PC-3 (cell line): Measurements from ENCODE around the gene TOMM7. TPM values are rescaled to one million over a fixed set of nuclear protein-coding genes. Genes with fewer than 3 reads are reported as not detected.

ENCODE experiments used
- ATAC-seq: fragments of 200-7000 bp; cut with Tn5 transposase; 2 replicates; pipeline ENCODE4 v1.9.1; 2020; ENCODE audit warnings: mild to moderate bottlenecking, moderate library complexity
- BruUV-seq: library from RNA; stranded (reverse); fragments of 400-500 nt; replicated peaks from 2 replicates; lab custom pipeline; 2021; lab: Mats Ljungman, UMichigan
- CTCF ChIA-PET: fragments of 300-600 bp; sonication (Branson Sonifier 250); formaldehyde crosslinking; loops from one replicate; lab custom pipeline; 2022; ENCODE audit warnings: antibody characterized with exemption; lab: Charles Lee
- POLR2A ChIA-PET: fragments of 300-600 bp; sonication (Branson Sonifier 250); formaldehyde crosslinking; loops from one replicate; lab custom pipeline; 2022; ENCODE audit warnings: antibody characterized with exemption; ENCODE audit not compliant: unreplicated experiment; lab: Charles Lee
- DNase-seq: peaks from one replicate; pipeline ENCODE4 v3.0.0-alpha.2; 2015
- H2AFZ ChIP-seq: fragments of 300-600 bp; sonication (generic); 2 replicates; pipeline ENCODE4 v1.6.0; 2016; ENCODE audit warnings: antibody characterized with exemption, low read length
- H3F3A ChIP-seq: fragments of 300-600 bp; sonication (generic); one replicate; pipeline ENCODE4 v1.6.0; 2017; ENCODE audit warnings: antibody characterized with exemption, low read length, control low read depth, mild to moderate bottlenecking; ENCODE audit not compliant: unreplicated experiment
- H3K27ac ChIP-seq: fragments of 300-600 bp; sonication (generic); 2 replicates; pipeline ENCODE4 v1.5.1; 2016; ENCODE audit warnings: mild to moderate bottlenecking, low read length
- H3K27me3 ChIP-seq: fragments of 300-600 bp; sonication (generic); 2 replicates; pipeline ENCODE4 v1.6.1; 2016; ENCODE audit warnings: low read length, mixed read lengths
- H3K36me3 ChIP-seq: fragments of 300-600 bp; sonication (generic); 2 replicates; pipeline ENCODE4 v1.6.1; 2016; ENCODE audit warnings: low read depth, mixed run types, low read length, mixed read lengths
- H3K4me1 ChIP-seq: fragments of 300-600 bp; sonication (generic); 2 replicates; pipeline ENCODE4 v1.5.1; 2016; ENCODE audit warnings: low read length; ENCODE audit not compliant: insufficient read depth
- H3K4me2 ChIP-seq: fragments of 300-600 bp; sonication (generic); 2 replicates; pipeline ENCODE4 v1.6.0; 2016; ENCODE audit warnings: low read length
- H3K4me3 ChIP-seq: fragments of 300-600 bp; sonication (generic); 2 replicates; pipeline ENCODE4 v1.5.1; 2016; ENCODE audit warnings: mild to moderate bottlenecking, low read length, mixed read lengths
- H3K79me2 ChIP-seq: fragments of 300-600 bp; sonication (generic); 2 replicates; pipeline ENCODE4 v1.6.1; 2017; ENCODE audit warnings: low read length, mixed read lengths
- H3K9ac ChIP-seq: fragments of 300-600 bp; sonication (generic); 2 replicates; pipeline ENCODE4 v1.6.0; 2016; ENCODE audit warnings: mild to moderate bottlenecking, low read length
- H3K9me2 ChIP-seq: fragments of 300-600 bp; sonication (generic); replicated peaks from 2 replicates; pipeline ENCODE4 v1.6.1; 2016; ENCODE audit warnings: mixed run types, low read length, mixed read lengths
- H3K9me3 ChIP-seq: fragments of 300-600 bp; sonication (generic); 2 replicates; pipeline ENCODE4 v1.6.1; 2016; ENCODE audit warnings: low read length, mixed read lengths
- H4K20me1 ChIP-seq: fragments of 300-600 bp; sonication (generic); 2 replicates; pipeline ENCODE4 v1.6.1; 2016; ENCODE audit warnings: low read length, mixed read lengths
- CTCF ChIP-seq: fragments of 300-600 bp; sonication (generic); conservative IDR thresholded peaks from 2 replicates; pipeline ENCODE4 v1.5.1; 2017; ENCODE audit warnings: antibody characterized with exemption, low read depth, mild to moderate bottlenecking, low read length
- EZH2 ChIP-seq: fragments of 300-600 bp; sonication (generic); IDR thresholded peaks from one replicate; pipeline ENCODE4 v1.6.1; 2017; ENCODE audit warnings: antibody characterized with exemption, mild to moderate bottlenecking, low read length; ENCODE audit not compliant: unreplicated experiment
- EZH2phosphoT487 ChIP-seq: fragments of 300-600 bp; sonication (generic); IDR thresholded peaks from 2 replicates; pipeline ENCODE4 v1.6.1; 2018; ENCODE audit warnings: mild to moderate bottlenecking, antibody characterized with exemption, low read length, borderline replicate concordance
- intact Hi-C: fragments of 100-400 bp; cut with micrococcal nuclease; formaldehyde crosslinking; loops from 2 replicates; pipeline ENCODE4 v1.9.0; 2023
- total RNA-seq: library from RNA; depleted of rRNA; stranded (reverse); fragments of >200 nt; gene quantifications from 2 replicates; pipeline ENCODE4 v1.2.3, GENCODE V29; 2014

TOMM7 gene
- total RNA-seq, 1 experiment from 2014 or later: 151 TPM

DNA sequence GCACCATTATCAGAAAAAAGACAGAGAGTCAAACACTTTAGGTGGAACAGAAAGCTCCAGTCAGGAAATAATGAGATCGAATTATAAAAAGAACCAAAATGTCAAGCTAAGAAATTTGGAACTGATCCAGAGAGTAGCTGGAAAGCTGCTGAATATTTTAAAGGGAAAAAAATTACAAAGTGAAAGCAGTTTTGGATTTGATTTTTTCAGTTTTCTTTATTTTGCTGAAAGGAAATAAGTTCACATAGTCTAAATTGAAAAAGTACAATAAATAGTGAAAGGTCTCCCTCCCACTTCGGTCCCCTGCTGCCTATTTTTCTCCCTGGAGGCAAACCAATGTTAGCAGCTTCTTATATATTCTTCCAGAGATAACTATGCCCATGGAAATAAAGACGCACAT lies 11.3 kb upstream of the TOMM7 start:
- ChIA-PET CTCF (no interaction called here), POLR2A (interaction anchor here (0.6 kb wide), 1 partner anchor 189 kb away, joined by 6 read pairs; no protein-coding TSS in a partner anchor)
- Histone ChIP-seq H3K9me3 (no peaks in the 10 kb centered on the region), H3K9me2 (no peaks in the 10 kb centered on the region), H3K4me3 (no peak overlapping the region), H2AFZ (no peak overlapping the region), H4K20me1 (no peaks in the 10 kb centered on the region), H3K27ac (no peak overlapping the region), H3K79me2 (no peaks in the 10 kb centered on the region), H3K9ac (no peak overlapping the region), H3K4me2 (no peak overlapping the region), H3K4me1 (peaks cover 4% of the 10 kb centered on the region; the same call in 1 of the 2 replicates), H3K36me3 (no peaks in the 10 kb centered on the region), H3F3A (no peaks in the 10 kb centered on the region), H3K27me3 (no peaks in the 10 kb centered on the region)
- TF ChIP-seq CTCF (no peak), EZH2 (no peak), EZH2phosphoT487 (no peak)
- intact Hi-C loops: no loop called here
- BruUV-seq: no TSS peak
- ATAC-seq (no peak), DNase-seq (no peak)

- POLR2A ChIA-PET: interaction anchor here (0.6 kb wide), 2 partner anchors 15 to 189 kb away, joined by 6 read pairs; no protein-coding TSS in a partner anchor
- intact Hi-C loops: no loop called here
Measured at GRCh38 chr7:22833113-22833855, 10.6 kb upstream of the TOMM7 start.

More at GRCh38 chr7:22833113-22833855, 10.6 kb upstream of the TOMM7 start:
- no peaks in the 10 kb centered on the region for H3K9me2 ChIP-seq
- no peak overlapping the region for H2AFZ ChIP-seq
- H3K4me3 ChIP-seq: no peak overlapping the region
- H3K9me3 ChIP-seq: no peaks in the 10 kb centered on the region
- ATAC-seq: no peak
- no peaks in the 10 kb centered on the region for H3K79me2 ChIP-seq
- DNase-seq: no peak
- no peaks in the 10 kb centered on the region for H3F3A ChIP-seq
- H3K9ac ChIP-seq: no peak overlapping the region
- peaks cover 4% of the 10 kb centered on the region; the same call in 1 of the 2 replicates for H3K4me1 ChIP-seq
- no TSS peak for BruUV-seq
- H3K4me2 ChIP-seq: no peak overlapping the region
- no peak overlapping the region for H3K27ac ChIP-seq
- H3K27me3 ChIP-seq: no peaks in the 10 kb centered on the region
- H3K36me3 ChIP-seq: no peaks in the 10 kb centered on the region
- TF ChIP-seq EZH2phosphoT487: no peak
- no peak for TF ChIP-seq EZH2
- no peak for TF ChIP-seq CTCF
- CTCF ChIA-PET: no interaction called here
- H4K20me1 ChIP-seq: no peaks in the 10 kb centered on the region
